Fibroblast of lung (primary cell): ENCODE data around the gene SKP2.

ENCODE experiments used
- CTCF ChIP-seq, 2 donors: IDR thresholded peaks in 1 of 2; conservative IDR thresholded peaks in 1 of 2; 1 replicate in 1 of 2; 2 replicates in 1 of 2; pipeline ENCODE4 v1.5.1; 2011 to 2012; ENCODE audit warnings: low read length in 2 of 2, control low read depth in 1 of 2, inconsistent platforms in 1 of 2, low read depth in 1 of 2, mild to moderate bottlenecking in 1 of 2
- EZH2 ChIP-seq: IDR thresholded peaks from 2 replicates; pipeline ENCODE4 v1.5.1; 2012; ENCODE audit warnings: low read length, control low read depth, mild to moderate bottlenecking; ENCODE audit errors: missing control alignments

- TF ChIP-seq EZH2 (no peak), CTCF (conservative IDR thresholded peaks at IDR 0.05 in 1 of 2, IDR thresholded peaks at IDR 0.05 in 1 of 2; ENCODE audit: low read depth in 1 of 2, low read length in 2 of 2) (no peak)
Observed at GRCh38 chr5:36173426-36173825, 21.5 kb downstream of the SKP2 start.
